Stimulated activated CD4-positive, alpha-beta T cell treated with anti-CD3 and anti-CD28 coated beads, Interleukin-12 subunit alpha, Interleukin-12 subunit beta, amount 100 ng/mL, for 24 hours (primary cell): ENCODE measurements around the gene ADGRF3.
"Not testable (repeated sequence)": the region's sequence is repeated elsewhere in the genome, so short reads cannot be mapped to it uniquely, and the experiment has no call there.

Experiments
- DNase-seq, 2 experiments: peaks; one replicate each; pipeline ENCODE4 v3.0.0-alpha.2; 2020; ENCODE audit warnings: low read depth in 2 of 2

The ADGRF3 gene

GRCh38 chr2:26276484-26277227 lies 69.9 kb downstream of the ADGRF3 start:
- DNase-seq, result no peak

GRCh38 chr2:26274058-26274613 lies 72.5 kb downstream of the ADGRF3 start:
- no peak for DNase-seq

- no peak for DNase-seq
These were observed 73.1 kb downstream of the ADGRF3 start for GRCh38 chr2:26273501-26273900.

- DNase-seq, result no peak
These were observed 76.2 kb downstream of the ADGRF3 start for GRCh38 chr2:26270373-26270772.

GRCh38 chr2:26269571-26270158 lies 76.9 kb downstream of the ADGRF3 start:
- DNase-seq, result no peak

GRCh38 chr2:26268670-26269385 lies 77.8 kb downstream of the ADGRF3 start:
- not testable (repeated sequence) for DNase-seq

GRCh38 chr2:26268213-26268612 lies 78.4 kb downstream of the ADGRF3 start:
- no peak for DNase-seq

- not testable (repeated sequence) for DNase-seq
These were observed 87.8 kb downstream of the ADGRF3 start for GRCh38 chr2:26258836-26259235.
